Gastrocnemius medialis (tissue), 4 donors: Measurements from ENCODE around the gene GPBP1. TPM values are rescaled to one million over a fixed set of nuclear protein-coding genes. Genes with fewer than 3 reads are reported as not detected.

Experiments
- ATAC-seq, 2 donors: fragments of 150-250 bp; one replicate each; pipeline ENCODE4 v1.9.1; 2016
- DNase-seq, 2 donors: peaks; one replicate each; pipeline ENCODE4 v3.0.0-alpha.2; 2019
- H3K27ac ChIP-seq, 4 donors: fragments of 200-600 bp; sonication (generic); 1 replicate in 1 of 4; 2 replicates in 3 of 4; pipeline ENCODE4 v1.5.1; 2016 to 2018; ENCODE audit warnings: mild to moderate bottlenecking in 2 of 4, moderate library complexity in 1 of 4
- H3K27me3 ChIP-seq, 3 donors: fragments of 200-600 bp; sonication (generic) in 2 of 3; 1 replicate in 1 of 3; 2 replicates in 2 of 3; pipeline versions ENCODE4 v1.5.1 to v1.6.0; 2016 to 2019; ENCODE audit warnings: mild to moderate bottlenecking in 1 of 3, moderate library complexity in 1 of 3
- H3K36me3 ChIP-seq, 2 donors: fragments of 200-600 bp; sonication (generic) in 1 of 2; one replicate each; pipeline ENCODE4 v1.5.1; 2017 to 2018
- H3K4me1 ChIP-seq, 2 donors: fragments of 200-600 bp; sonication (generic) in 1 of 2; one replicate each; pipeline ENCODE4 v1.5.1; 2016 to 2017; ENCODE audit warnings: mild to moderate bottlenecking in 2 of 2
- H3K4me3 ChIP-seq, 4 donors: fragments of 200-600 bp; sonication (generic) in 3 of 4; 1 replicate in 1 of 4; 2 replicates in 3 of 4; pipeline ENCODE4 v1.5.1; 2016 to 2019; ENCODE audit warnings: mild to moderate bottlenecking in 2 of 4
- H3K9me3 ChIP-seq, 3 donors: fragments of 200-600 bp; sonication (generic) in 2 of 3; 1 replicate in 1 of 3; 2 replicates in 2 of 3; pipeline ENCODE4 v1.5.1; 2016 to 2019
- CTCF ChIP-seq, 5 experiments: fragments of 450-650 bp in 3 of 5; fragments of 200-600 bp in 2 of 5; sonication (generic) in 2 of 5; IDR thresholded peaks in 4 of 5; conservative IDR thresholded peaks in 1 of 5; 1 replicate in 4 of 5; 2 replicates in 1 of 5; pipeline ENCODE4 v1.5.1; 2016 to 2019; ENCODE audit warnings: antibody characterized with exemption in 5 of 5, mild to moderate bottlenecking in 3 of 5, moderate library complexity in 3 of 5
- POLR2A ChIP-seq, 2 donors: fragments of 450-650 bp; IDR thresholded peaks; one replicate each; pipeline ENCODE4 v1.6.1; 2017; ENCODE audit warnings: antibody characterized with exemption in 2 of 2, mild to moderate bottlenecking in 2 of 2, moderate library complexity in 2 of 2
- in situ Hi-C, 4 donors: fragments of 200-750 bp; cut with MboI; loops; one replicate each; pipeline versions ENCODE4 v1.15.0 to v1.8.0; 2017; ENCODE audit warnings: low sequenced_read_pairs in 4 of 4
- intact Hi-C: fragments of 100-400 bp; cut with DNase I; formaldehyde crosslinking; loops from one replicate; pipeline ENCODE4 v1.15.1; 2023; ENCODE audit warnings: low total_unique reads
- total RNA-seq, 4 donors: library from RNA; depleted of rRNA; stranded (reverse); fragments of >200 nt; gene quantifications; one replicate each; pipeline versions ENCODE4 v1.1.0 to v1.2.3, GENCODE V29; 2016

Gene GPBP1
- total RNA-seq = 10 to 100 TPM; 40.4 to 58.0 (median 50.5) TPM

GRCh38 chr5:57173319-57174127 lies at the start of gene GPBP1:
Gene GPBP1 (plus strand): TSS chr5:57174059. CDS start chr5:57214131, 40,072 bp downstream.
- H3K4me3 ChIP-seq = peak within 1 kb of the TSS; percentile 84 to 99 (median 92)
- in situ Hi-C loops = no loop called here
- TF ChIP-seq CTCF (IDR thresholded peaks at IDR 0.05 in 4 of 5, conservative IDR thresholded peaks at IDR 0.05 in 1 of 5) = peak in 1 of 5 experiments; percentile 9
- TF ChIP-seq POLR2A (IDR thresholded peaks at IDR 0.05) = peak; percentile 79 to 85
- peaks cover 26 to 35% of the 10 kb centered on the region in 2 donors for H3K4me1 ChIP-seq
- peak; percentile 96 to 98 for DNase-seq
- no peaks in the 10 kb centered on the region for H3K9me3 ChIP-seq
- ATAC-seq = peak; percentile 83 to 84
- no peaks in the 10 kb centered on the region for H3K36me3 ChIP-seq
- no peaks in the 10 kb centered on the region for H3K27me3 ChIP-seq
- peak within 1 kb of the TSS; percentile 98 to 100 (median 100) for H3K27ac ChIP-seq
- intact Hi-C loops = loop anchor here (1.0 to 2.0 kb wide), 4 partner anchors 47 to 1179 kb away; partner anchors contain the start of genes IL6ST, MIER3 and SETD9

GRCh38 chr5:57128325-57128724 lies 45.5 kb upstream of the GPBP1 start:
- H3K4me1 ChIP-seq = no peaks in the 10 kb centered on the region
- no peak for TF ChIP-seq CTCF (IDR thresholded peaks at IDR 0.05 in 4 of 5, conservative IDR thresholded peaks at IDR 0.05 in 1 of 5)
- no peak for TF ChIP-seq POLR2A (IDR thresholded peaks at IDR 0.05)
- no peak overlapping the region for H3K27ac ChIP-seq
- intact Hi-C loops (no loop called here), in situ Hi-C loops (loop anchor here in 1 of 4 donors (25.0 kb wide), 1 partner anchor 866 kb away; no protein-coding TSS in a partner anchor)
- no peak overlapping the region for H3K4me3 ChIP-seq
- ATAC-seq (no peak), DNase-seq (no peak)
- H3K36me3 ChIP-seq = no peaks in the 10 kb centered on the region
- no peaks in the 10 kb centered on the region for H3K9me3 ChIP-seq
- H3K27me3 ChIP-seq = no peaks in the 10 kb centered on the region

DNA sequence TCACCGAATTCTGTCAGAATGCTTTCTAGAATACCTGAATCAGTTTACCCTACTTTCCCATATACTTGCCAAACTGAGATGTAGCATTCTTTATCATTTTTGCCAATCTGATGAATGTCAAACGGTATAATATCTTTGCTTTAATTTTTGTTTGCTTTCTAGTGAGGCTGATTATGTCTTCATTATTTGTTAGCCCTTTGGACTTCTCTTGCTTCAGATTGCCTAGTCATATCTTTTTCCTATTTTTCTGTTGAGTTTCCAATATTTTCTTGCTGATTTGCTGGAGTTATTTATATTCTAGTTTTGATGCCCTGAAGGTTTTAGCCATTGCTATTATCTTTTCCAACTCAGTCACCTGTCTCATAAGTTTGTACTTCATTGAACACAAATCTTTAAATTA lies 40.3 kb upstream of the GPBP1 start:
- in situ Hi-C loops (loop anchor here in 1 of 4 donors (25.0 kb wide), 1 partner anchor 871 kb away; no protein-coding TSS in a partner anchor), intact Hi-C loops (no loop called here)
- H3K36me3 ChIP-seq = no peaks in the 10 kb centered on the region
- no peak for ATAC-seq
- TF ChIP-seq POLR2A (IDR thresholded peaks at IDR 0.05) (no peak), CTCF (IDR thresholded peaks at IDR 0.05 in 4 of 5, conservative IDR thresholded peaks at IDR 0.05 in 1 of 5) (no peak)
- H3K27ac ChIP-seq = no peak overlapping the region
- no peaks in the 10 kb centered on the region for H3K4me1 ChIP-seq
- no peak overlapping the region for H3K4me3 ChIP-seq
- H3K27me3 ChIP-seq = no peaks in the 10 kb centered on the region
- H3K9me3 ChIP-seq = no peaks in the 10 kb centered on the region
- DNase-seq = no peak

DNA sequence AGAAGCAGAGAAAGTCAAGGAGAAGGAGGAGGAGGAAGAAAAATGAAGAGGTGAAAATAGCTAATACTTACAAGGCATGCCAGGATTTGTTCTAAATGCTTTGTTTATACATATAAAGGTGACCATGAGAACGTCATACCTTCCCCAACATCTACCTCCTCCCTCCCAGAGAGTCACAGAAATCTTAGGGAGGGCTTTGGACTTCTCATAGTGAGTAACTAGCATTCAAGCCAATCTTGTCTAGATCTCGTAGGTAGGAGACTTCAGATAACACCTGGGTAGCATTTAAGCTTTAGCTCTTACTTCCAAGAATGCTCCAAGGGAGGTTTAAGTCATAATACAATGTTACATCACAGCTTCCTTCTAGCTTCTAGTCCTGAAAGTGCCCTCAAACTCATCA lies 36.5 kb upstream of the GPBP1 start:
- no peaks in the 10 kb centered on the region for H3K9me3 ChIP-seq
- H3K4me3 ChIP-seq = no peak overlapping the region
- ATAC-seq (no peak), DNase-seq (no peak)
- in situ Hi-C loops = loop anchor here in 1 of 4 donors (25.0 kb wide), 1 partner anchor 875 kb away; no protein-coding TSS in a partner anchor
- no peaks in the 10 kb centered on the region for H3K4me1 ChIP-seq
- TF ChIP-seq POLR2A (IDR thresholded peaks at IDR 0.05) (no peak), CTCF (IDR thresholded peaks at IDR 0.05 in 4 of 5, conservative IDR thresholded peaks at IDR 0.05 in 1 of 5) (no peak)
- no peaks in the 10 kb centered on the region for H3K27me3 ChIP-seq
- H3K27ac ChIP-seq = no peak overlapping the region
- no peaks in the 10 kb centered on the region for H3K36me3 ChIP-seq
- intact Hi-C loops = no loop called here
